Mesodermal cell (in vitro differentiated cells): ENCODE measurements around the gene SPTSSA.
"Not testable (repeated sequence)": the region's sequence is repeated elsewhere in the genome, so short reads cannot be mapped to it uniquely, and the experiment has no call there.

Experiments used
- H3K27ac ChIP-seq: 2 replicates; pipeline ENCODE4 v1.7.0; 2013; ENCODE audit warnings: mild to moderate bottlenecking, low read depth, low read length, moderate library complexity; ENCODE audit not compliant: severe bottlenecking
- H3K36me3 ChIP-seq: 2 replicates; pipeline ENCODE4 v1.7.1; 2013; ENCODE audit warnings: mild to moderate bottlenecking, low read length, moderate library complexity; ENCODE audit not compliant: control insufficient read depth, insufficient read depth
- H3K4me1 ChIP-seq: one replicate; pipeline ENCODE4 v1.7.1; 2013; ENCODE audit warnings: mild to moderate bottlenecking, low read length; ENCODE audit not compliant: insufficient read depth, control insufficient read depth, poor library complexity, severe bottlenecking
- H3K4me3 ChIP-seq: 2 replicates; pipeline ENCODE4 v1.7.0; 2013; ENCODE audit warnings: low read length, control low read depth, mild to moderate bottlenecking; ENCODE audit not compliant: insufficient read depth, poor library complexity, severe bottlenecking; ENCODE audit errors: extremely low read depth
- H3K9me3 ChIP-seq: 2 replicates; pipeline ENCODE4 v1.7.1; 2013; ENCODE audit warnings: mild to moderate bottlenecking, low read length, moderate library complexity; ENCODE audit not compliant: control insufficient read depth
- WGBS, 2 experiments: methylation state at CpG; one replicate each; pipeline ENCODE4 v1.1.5; 2013; ENCODE audit warnings: missing lambda C conversion rate in 2 of 2; ENCODE audit not compliant: insufficient coverage in 2 of 2; 5-methylcytosine and 5-hydroxymethylcytosine counted together

Gene SPTSSA

GRCh38 chr14:34450542-34450915, 11.5 kb downstream of the SPTSSA start:
- no peaks in the 10 kb centered on the region for H3K9me3 ChIP-seq
- H3K36me3 ChIP-seq = peaks cover 62% of the 10 kb centered on the region
- no peaks in the 10 kb centered on the region for H3K4me1 ChIP-seq
- no peak overlapping the region for H3K4me3 ChIP-seq
- H3K27ac ChIP-seq = no peak overlapping the region

DNA sequence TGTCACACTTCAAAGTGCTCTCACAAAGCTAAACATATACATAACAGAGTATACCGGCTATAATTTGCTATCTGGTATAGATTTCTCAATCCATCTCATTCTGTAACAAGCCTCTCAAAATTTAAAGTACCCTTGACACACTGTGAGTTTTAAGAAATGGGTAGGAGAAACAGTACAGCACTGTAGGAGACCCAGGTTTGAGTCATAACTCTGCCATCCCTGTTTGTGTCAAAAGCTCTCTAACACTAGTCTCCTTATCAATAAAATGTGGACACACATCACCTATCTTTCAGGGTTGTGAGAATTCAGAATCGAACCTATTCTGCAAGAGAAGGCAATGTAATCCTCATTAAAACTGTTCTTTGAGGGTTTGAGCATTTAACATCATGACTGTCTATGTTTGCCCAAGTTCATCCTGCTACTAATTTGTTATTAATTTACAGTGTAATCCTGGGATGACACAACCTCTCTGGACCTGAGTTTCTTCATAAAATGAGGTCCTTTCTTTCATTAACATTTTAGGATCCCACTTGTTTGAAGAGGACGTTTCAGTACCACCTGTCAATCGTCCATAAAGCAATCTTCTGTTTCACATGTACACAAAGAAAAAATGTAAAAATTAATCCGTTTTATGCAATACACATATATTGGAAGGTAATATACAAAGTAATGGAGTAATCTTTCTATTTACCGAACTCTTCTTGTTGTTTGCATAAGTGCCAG, 12.1 kb downstream of the SPTSSA start:
- Histone ChIP-seq H3K4me3 (no peak overlapping the region), H3K9me3 (no peaks in the 10 kb centered on the region), H3K4me1 (no peaks in the 10 kb centered on the region), H3K36me3 (peaks cover 60% of the 10 kb centered on the region), H3K27ac (no peak overlapping the region)
- WGBS, 2 experiments = 100% methylated on average over 1 of the region's 6 CpGs

DNA sequence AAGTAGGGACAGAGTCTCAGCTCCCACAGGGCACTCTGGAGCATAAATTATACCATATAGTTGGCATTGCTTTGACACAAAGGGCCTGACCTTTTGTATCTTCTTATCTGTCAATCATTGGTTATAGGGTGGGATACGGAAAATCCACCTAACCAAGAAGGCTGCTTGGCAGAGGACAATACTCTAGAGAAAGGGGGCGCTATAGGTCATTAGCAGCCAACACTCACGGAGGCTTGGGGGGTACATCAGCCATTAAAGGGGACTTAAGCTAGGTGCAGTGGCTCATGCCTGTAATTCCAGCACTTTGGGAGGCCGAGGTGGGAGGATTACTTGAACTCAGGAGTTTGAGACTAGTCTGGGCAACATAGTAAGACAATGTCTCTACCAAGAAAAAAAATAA, 22.9 kb downstream of the SPTSSA start:
- peaks cover 24% of the 10 kb centered on the region for H3K36me3 ChIP-seq
- no peak overlapping the region for H3K4me3 ChIP-seq
- peaks cover 2% of the 10 kb centered on the region for H3K4me1 ChIP-seq
- 82 to 100% methylated on average over 2 of the region's 4 CpGs for WGBS, 2 experiments
- no peaks in the 10 kb centered on the region for H3K9me3 ChIP-seq
- no peak overlapping the region for H3K27ac ChIP-seq

- 94 to 100% methylated on average over 3 of the region's 4 CpGs for WGBS, 2 experiments
Observed at GRCh38 chr14:34438438-34438837, 23.6 kb downstream of the SPTSSA start.

DNA sequence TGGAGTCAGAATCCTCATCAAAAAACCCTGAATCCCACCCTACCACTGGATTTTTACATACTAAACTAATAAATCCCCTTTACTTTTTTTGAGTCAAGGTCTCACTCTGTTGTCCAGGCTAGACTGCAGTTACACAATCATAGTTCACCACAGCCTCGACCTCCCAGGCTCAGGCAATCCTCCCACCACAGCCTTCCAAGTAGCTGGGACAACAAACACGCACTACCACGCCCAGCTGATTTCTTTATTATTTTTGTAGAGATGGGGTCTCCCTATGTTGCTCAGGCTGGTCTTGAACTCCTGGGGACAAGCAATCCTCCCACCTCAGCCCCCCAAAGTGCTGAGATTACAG, 24.3 kb downstream of the SPTSSA start:
- peaks cover 23% of the 10 kb centered on the region for H3K36me3 ChIP-seq
- WGBS, 2 experiments = 100% methylated on average over 1 of the region's 3 CpGs; no CpG with 5 or more reads in 1 of the 2 experiments
- H3K9me3 ChIP-seq = no peaks in the 10 kb centered on the region
- no peak overlapping the region for H3K27ac ChIP-seq
- H3K4me3 ChIP-seq = no peak overlapping the region
- peaks cover 2% of the 10 kb centered on the region for H3K4me1 ChIP-seq

More at GRCh38 chr14:34438438-34438837, 23.6 kb downstream of the SPTSSA start:
- Histone ChIP-seq H3K4me3 (no peak overlapping the region), H3K27ac (no peak overlapping the region), H3K4me1 (peaks cover 2% of the 10 kb centered on the region), H3K36me3 (peaks cover 24% of the 10 kb centered on the region), H3K9me3 (no peaks in the 10 kb centered on the region)

DNA sequence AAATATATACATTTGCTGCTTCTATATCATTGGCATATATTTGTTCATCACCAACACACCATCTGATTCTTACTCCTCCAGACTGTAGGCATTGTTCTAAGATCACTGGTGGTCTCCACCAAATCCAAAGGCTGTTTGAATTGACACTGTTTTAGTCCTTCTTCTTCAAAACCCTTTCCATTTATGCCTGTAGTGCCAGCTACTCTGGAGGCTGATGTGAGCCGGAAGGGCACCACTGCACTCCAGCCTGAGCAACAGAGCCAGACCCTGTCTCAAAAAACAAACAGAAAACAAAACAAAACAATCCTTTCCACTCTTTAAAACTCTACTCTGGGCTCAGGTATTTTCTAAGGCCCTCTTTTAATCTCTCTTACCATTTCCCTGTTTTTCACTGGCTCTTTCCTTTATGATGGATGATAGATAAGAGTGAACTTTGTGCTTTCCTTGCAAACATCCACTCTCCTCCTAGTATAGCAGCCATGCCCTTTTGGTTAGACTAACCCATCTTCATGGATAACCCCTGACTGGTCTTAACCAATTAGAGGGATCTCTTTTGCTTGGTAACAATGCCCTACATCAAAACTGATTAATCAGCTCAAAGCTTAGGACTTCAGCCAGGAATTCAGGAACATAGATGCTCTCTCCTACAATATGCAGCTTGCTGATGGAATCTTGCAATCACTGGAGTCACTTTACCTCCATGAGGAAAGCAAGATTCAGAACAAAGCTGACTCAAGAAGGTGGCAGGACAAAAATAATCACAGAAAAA, 24.9 kb downstream of the SPTSSA start:
- Histone ChIP-seq H3K4me1 (peaks cover 2% of the 10 kb centered on the region), H3K27ac (no peak overlapping the region), H3K36me3 (peaks cover 19% of the 10 kb centered on the region), H3K9me3 (no peaks in the 10 kb centered on the region), H3K4me3 (no peak overlapping the region)
- 100% methylated on average over 1 of the region's 1 CpG for WGBS, 2 experiments

DNA sequence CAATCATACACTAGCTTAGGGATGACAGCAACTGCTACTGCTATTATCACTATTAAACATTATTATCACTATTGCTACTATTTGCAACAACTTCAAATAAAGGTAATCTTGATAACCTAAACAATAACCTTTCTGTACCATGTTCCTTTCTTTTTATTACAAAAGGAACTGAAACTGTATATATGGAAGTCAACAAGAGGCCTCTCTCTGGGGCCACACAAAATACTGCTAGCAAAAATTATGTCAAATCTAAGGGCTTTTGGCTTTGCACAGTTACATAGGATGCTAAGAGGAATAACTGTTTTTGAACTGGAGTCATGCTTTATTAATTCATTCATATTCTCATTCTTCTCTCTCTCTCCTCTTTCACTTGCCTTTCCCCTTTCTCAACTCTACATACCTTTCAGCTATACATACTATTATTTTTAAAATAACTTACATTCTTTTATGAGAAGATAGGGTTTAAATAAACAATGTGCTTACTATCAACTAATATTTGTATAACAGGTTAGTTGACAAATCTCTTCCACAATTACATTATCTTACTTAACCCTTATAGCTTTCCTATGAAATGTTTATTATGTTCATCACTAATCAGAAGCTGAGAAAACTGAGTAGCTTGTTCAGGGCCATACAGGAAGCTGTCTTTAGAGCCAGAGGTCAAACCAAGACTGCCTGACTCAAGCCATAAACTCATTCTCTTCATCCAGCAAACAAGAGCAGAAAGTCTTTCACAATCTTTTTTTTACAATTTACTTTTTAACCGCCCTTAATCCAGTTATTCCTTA, 25.7 kb downstream of the SPTSSA start:
- Histone ChIP-seq H3K36me3 (peaks cover 19% of the 10 kb centered on the region), H3K27ac (no peak overlapping the region), H3K4me3 (no peak overlapping the region), H3K9me3 (no peaks in the 10 kb centered on the region), H3K4me1 (peaks cover 2% of the 10 kb centered on the region)
- no CpG with 5 or more reads among the region's 1 CpG for WGBS, 2 experiments

- H3K36me3 ChIP-seq = peaks cover 12% of the 10 kb centered on the region
- no peak overlapping the region for H3K4me3 ChIP-seq
- H3K27ac ChIP-seq = no peak overlapping the region
- H3K4me1 ChIP-seq = peaks cover 2% of the 10 kb centered on the region
- 100% methylated on average over 1 of the region's 2 CpGs; no CpG with 5 or more reads in 1 of the 2 experiments for WGBS, 2 experiments
- no peaks in the 10 kb centered on the region for H3K9me3 ChIP-seq
Observed at GRCh38 chr14:34433957-34434356, 28.1 kb downstream of the SPTSSA start.

DNA sequence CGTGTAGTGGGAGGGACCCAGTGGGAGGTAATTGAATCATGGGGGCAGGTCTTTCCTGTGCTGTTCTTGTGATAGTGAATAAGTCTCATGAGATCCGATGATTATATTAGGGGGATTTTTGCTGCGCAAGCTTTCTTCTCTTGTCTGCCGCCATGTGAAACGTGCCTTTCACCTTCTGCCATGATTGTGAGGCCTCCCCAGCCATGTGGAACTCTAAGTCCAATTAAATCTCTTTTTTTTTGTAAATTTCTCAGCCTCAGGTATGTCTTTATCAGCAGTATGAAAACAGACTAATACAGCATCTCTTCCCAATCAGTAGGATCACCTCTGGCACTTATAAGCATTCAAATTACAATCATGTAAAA, 34.0 kb downstream of the SPTSSA start:
- WGBS, 2 experiments = 75 to 88% methylated on average over 3 to 4 of the region's 5 CpGs

DNA sequence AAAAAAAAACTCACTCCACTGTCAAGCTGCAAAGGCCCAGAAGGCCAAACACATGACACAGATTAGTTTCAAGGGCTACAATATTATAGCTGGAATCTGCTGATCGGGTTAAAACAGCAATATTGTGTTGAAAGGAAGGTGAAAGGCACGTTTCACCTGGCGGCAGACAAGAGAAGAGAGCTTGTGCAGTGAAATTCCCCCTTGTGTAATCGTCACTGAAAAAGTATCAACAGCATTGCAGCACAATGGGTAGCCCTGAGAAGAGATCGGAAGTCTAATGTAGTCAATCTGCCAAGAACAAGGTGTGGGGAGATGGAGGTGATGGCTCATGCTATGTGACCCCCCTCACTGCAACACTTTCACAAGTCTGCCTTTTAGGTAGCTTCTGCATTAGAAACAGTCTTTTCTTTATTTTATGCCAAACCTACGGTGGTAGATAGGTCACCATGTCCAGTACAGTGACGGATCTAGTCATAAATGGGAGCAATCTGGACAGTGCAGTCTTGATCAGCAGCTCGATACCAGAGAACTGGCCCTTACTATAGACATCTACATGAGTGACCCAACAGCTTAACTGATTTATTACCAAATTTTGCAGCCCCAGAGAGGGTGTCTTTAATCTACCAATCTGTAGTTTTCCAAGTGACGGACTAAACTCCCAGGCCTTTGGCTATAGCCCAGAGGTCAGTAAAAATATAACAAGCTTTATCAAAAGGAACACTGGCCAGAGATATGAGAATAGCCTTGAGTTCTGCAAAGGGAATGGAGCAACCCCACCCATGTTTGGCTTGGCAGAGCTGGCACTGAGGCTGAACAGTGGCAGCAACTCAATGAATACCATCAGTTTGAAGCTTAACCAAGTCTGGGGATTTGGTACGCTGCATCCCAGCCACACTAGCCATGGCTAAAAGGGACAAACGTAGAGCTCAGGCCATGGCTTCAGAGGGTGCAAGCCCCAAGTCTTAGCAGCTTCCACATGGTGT, 35.4 kb downstream of the SPTSSA start:
- Histone ChIP-seq H3K27ac (no peak overlapping the region), H3K36me3 (no peaks in the 10 kb centered on the region), H3K4me3 (no peak overlapping the region), H3K4me1 (no peaks in the 10 kb centered on the region), H3K9me3 (no peaks in the 10 kb centered on the region)
- WGBS, 2 experiments = 90 to 95% methylated on average over 9 to 10 of the region's 11 CpGs

More for the DNA sequence above, 34.0 kb downstream of the SPTSSA start:
- not testable (repeated sequence) for H3K4me3 ChIP-seq, H3K9me3 ChIP-seq, H3K36me3 ChIP-seq, H3K27ac ChIP-seq, H3K4me1 ChIP-seq
